GM18909 (cell line): Measurements from ENCODE around the gene EARS2.
"Not testable (repeated sequence)": the region's sequence is repeated elsewhere in the genome, so short reads cannot be mapped to it uniquely, and the experiment has no call there.

Experiments
- ATAC-seq: cut with Tn5 transposase; IDR thresholded peaks from one replicate; pipeline ENCODE4 v1.9.1; 2021; ENCODE audit warnings: mild to moderate bottlenecking; ENCODE audit not compliant: unreplicated experiment, poor library complexity

The EARS2 gene

GRCh38 chr16:23530062-23530461, 27.1 kb downstream of the EARS2 start:
- ATAC-seq = no peak

GRCh38 chr16:23528644-23529310, 28.4 kb downstream of the EARS2 start:
- ATAC-seq = no peak

- ATAC-seq = no peak
These were observed 29.0 kb downstream of the EARS2 start for GRCh38 chr16:23527961-23528643.

- no peak for ATAC-seq
These were observed 32.3 kb downstream of the EARS2 start for GRCh38 chr16:23524886-23525285.

- no peak for ATAC-seq
These were observed 33.2 kb downstream of the EARS2 start for GRCh38 chr16:23523876-23524385.

- ATAC-seq = no peak
These were observed 33.8 kb downstream of the EARS2 start for GRCh38 chr16:23523321-23523720.

GRCh38 chr16:23521965-23522364, 35.2 kb downstream of the EARS2 start:
- no peak for ATAC-seq

- ATAC-seq = no peak
These were observed 36.0 kb downstream of the EARS2 start for GRCh38 chr16:23521037-23521743.

- ATAC-seq = no peak
These were observed 36.6 kb downstream of the EARS2 start for GRCh38 chr16:23520500-23520899.

- ATAC-seq = no peak
These were observed 37.9 kb downstream of the EARS2 start for GRCh38 chr16:23519282-23519681.

- no peak for ATAC-seq
These were observed 38.7 kb downstream of the EARS2 start for GRCh38 chr16:23518435-23518891.

GRCh38 chr16:23516366-23517137, 40.6 kb downstream of the EARS2 start:
- no peak for ATAC-seq

GRCh38 chr16:23515881-23516280, 41.3 kb downstream of the EARS2 start:
- ATAC-seq = no peak

GRCh38 chr16:23514381-23515152, 42.6 kb downstream of the EARS2 start:
- no peak for ATAC-seq

- ATAC-seq = no peak
These were observed 44.9 kb downstream of the EARS2 start for GRCh38 chr16:23512168-23512695.

GRCh38 chr16:23511731-23512130, 45.4 kb downstream of the EARS2 start:
- no peak for ATAC-seq

- ATAC-seq = not testable (repeated sequence)
These were observed 46.3 kb downstream of the EARS2 start for GRCh38 chr16:23510915-23511270.

- peak; percentile 81 for ATAC-seq
These were observed 46.8 kb downstream of the EARS2 start, which contains the start of gene GGA2 for GRCh38 chr16:23510164-23510914. Gene GGA2 (minus strand): TSS chr16:23510494. CDS start chr16:23510411, 83 bp downstream.

- ATAC-seq = peak; percentile 6
These were observed 47.4 kb downstream of the EARS2 start for GRCh38 chr16:23509782-23510163.
